Esophagus squamous epithelium (tissue), 5 donors: ENCODE data around the gene SYNPO. TPM values are rescaled to one million over a fixed set of nuclear protein-coding genes. Genes with fewer than 3 reads are reported as not detected.

Source experiments
- DNase-seq: peaks from one replicate; lab custom pipeline; 2025; lab: John Stamatoyannopoulos, UW
- H3K27ac ChIP-seq, 4 donors: fragments of 200-600 bp; sonication (generic); one replicate each; pipeline ENCODE4 v1.5.1; 2016 to 2019; ENCODE audit warnings: mild to moderate bottlenecking in 1 of 4
- H3K27me3 ChIP-seq, 4 donors: fragments of 200-600 bp; sonication (generic); 1 replicate in 3 of 4; 2 replicates in 1 of 4; pipeline versions ENCODE4 v1.5.1 to v1.6.0; 2017 to 2021; ENCODE audit warnings: antibody characterized with exemption in 1 of 4
- H3K36me3 ChIP-seq, 3 donors: fragments of 200-600 bp; sonication (generic); one replicate each; pipeline ENCODE4 v1.5.1; 2016 to 2019
- H3K4me1 ChIP-seq, 3 donors: fragments of 200-600 bp; sonication (generic); one replicate each; pipeline ENCODE4 v1.5.1; 2017 to 2019
- H3K4me3 ChIP-seq, 4 donors: fragments of 200-600 bp; sonication (generic); 1 replicate in 3 of 4; 2 replicates in 1 of 4; pipeline ENCODE4 v1.5.1; 2016 to 2019; ENCODE audit warnings: mild to moderate bottlenecking in 2 of 4, moderate library complexity in 1 of 4
- H3K9me3 ChIP-seq, 3 donors: fragments of 200-600 bp; sonication (generic); one replicate each; pipeline ENCODE4 v1.5.1; 2016 to 2019
- CTCF ChIP-seq, 6 experiments: fragments of 450-650 bp in 4 of 6; fragments of 200-600 bp in 2 of 6; sonication (generic) in 2 of 6; IDR thresholded peaks; one replicate each; pipeline ENCODE4 v1.5.1; 2016 to 2019; ENCODE audit warnings: antibody characterized with exemption in 6 of 6, mild to moderate bottlenecking in 4 of 6, moderate library complexity in 4 of 6
- POLR2A ChIP-seq, 4 donors: fragments of 450-650 bp; IDR thresholded peaks; one replicate each; pipeline ENCODE4 v1.6.1; 2017; ENCODE audit warnings: antibody characterized with exemption in 4 of 4, mild to moderate bottlenecking in 4 of 4, moderate library complexity in 3 of 4
- WGBS, 2 donors: methylation state at CpG; one replicate each; pipeline ENCODE4 v1.1.5; 2018; 5-methylcytosine and 5-hydroxymethylcytosine counted together
- intact Hi-C: fragments of 100-400 bp; cut with DNase I; formaldehyde crosslinking; loops from one replicate; pipeline ENCODE4 v1.15.0; 2022
- total RNA-seq, 4 donors: library from RNA; depleted of rRNA; stranded (reverse); fragments of >200 nt; gene quantifications; one replicate each; pipeline ENCODE4 v1.1.0, GENCODE V29; 2016
- donor health status: DM: yes; HTN: yes; CAD: no.

The SYNPO gene
- total RNA-seq, 4 donors from 2014 or later: 2.5 to 8.8 (median 5.6) TPM

- TF ChIP-seq CTCF (IDR thresholded peaks at IDR 0.05): no peak
- TF ChIP-seq POLR2A (IDR thresholded peaks at IDR 0.05): no peak
- H3K4me1 ChIP-seq: peaks cover 7 to 80% (median 44%) of the 10 kb centered on the region in 3 donors
- peak overlapping the region in 3 of 4 donors; percentile 25 to 45 (median 34) for H3K27ac ChIP-seq
- no peak overlapping the region for H3K4me3 ChIP-seq
- 56 to 63% methylated on average over 7 of the region's 12 CpGs for WGBS, 2 donors
- H3K36me3 ChIP-seq: no peaks in the 10 kb centered on the region
- DNase-seq: no peak
- intact Hi-C loops: no loop called here
- H3K9me3 ChIP-seq: no peaks in the 10 kb centered on the region
- no peaks in the 10 kb centered on the region for H3K27me3 ChIP-seq
Observed at GRCh38 chr5:150595466-150596031, 44.9 kb upstream of the SYNPO start.

- intact Hi-C loops: no loop called here
- H3K27me3 ChIP-seq: no peaks in the 10 kb centered on the region
- TF ChIP-seq POLR2A (IDR thresholded peaks at IDR 0.05) (no peak), CTCF (IDR thresholded peaks at IDR 0.05) (no peak)
- H3K4me1 ChIP-seq: peaks cover 13 to 80% (median 45%) of the 10 kb centered on the region in 3 donors
- H3K27ac ChIP-seq: peak overlapping the region in 3 of 4 donors; percentile 25 to 45 (median 34)
- no peak for DNase-seq
- H3K9me3 ChIP-seq: no peaks in the 10 kb centered on the region
- H3K4me3 ChIP-seq: no peak overlapping the region
- WGBS, 2 donors: 40% methylated on average over 2 of the region's 9 CpGs; no CpG with 5 or more reads in 1 of the 2 donors
- no peaks in the 10 kb centered on the region for H3K36me3 ChIP-seq
Observed at GRCh38 chr5:150596313-150596712, 44.1 kb upstream of the SYNPO start.

- WGBS, 2 donors: 81 to 82% methylated on average over 2 to 3 of the region's 3 CpGs
- H3K9me3 ChIP-seq: no peaks in the 10 kb centered on the region
- no peak overlapping the region for H3K27ac ChIP-seq
- no peaks in the 10 kb centered on the region for H3K36me3 ChIP-seq
- peaks cover 16 to 80% (median 49%) of the 10 kb centered on the region in 3 donors for H3K4me1 ChIP-seq
- TF ChIP-seq POLR2A (IDR thresholded peaks at IDR 0.05) (no peak), CTCF (IDR thresholded peaks at IDR 0.05) (no peak)
- no peak for DNase-seq
- intact Hi-C loops: no loop called here
- H3K4me3 ChIP-seq: no peak overlapping the region
- no peaks in the 10 kb centered on the region for H3K27me3 ChIP-seq
Observed at GRCh38 chr5:150596826-150597225, 43.6 kb upstream of the SYNPO start.

- peaks cover 16 to 82% (median 49%) of the 10 kb centered on the region in 3 donors for H3K4me1 ChIP-seq
- no peak for DNase-seq
- TF ChIP-seq CTCF (IDR thresholded peaks at IDR 0.05): no peak
- TF ChIP-seq POLR2A (IDR thresholded peaks at IDR 0.05): no peak
- no peaks in the 10 kb centered on the region for H3K9me3 ChIP-seq
- 73% methylated on average over 5 of the region's 10 CpGs; no CpG with 5 or more reads in 1 of the 2 donors for WGBS, 2 donors
- no peaks in the 10 kb centered on the region for H3K36me3 ChIP-seq
- H3K27me3 ChIP-seq: no peaks in the 10 kb centered on the region
- peak overlapping the region; percentile 25 to 60 (median 44) for H3K27ac ChIP-seq
- intact Hi-C loops: no loop called here
- no peak overlapping the region for H3K4me3 ChIP-seq
Observed at GRCh38 chr5:150598006-150598405, 42.5 kb upstream of the SYNPO start.

GRCh38 chr5:150598821-150599273 lies 41.6 kb upstream of the SYNPO start:
- TF ChIP-seq CTCF (IDR thresholded peaks at IDR 0.05) (no peak), POLR2A (IDR thresholded peaks at IDR 0.05) (no peak)
- Histone ChIP-seq H3K4me1 (peaks cover 16 to 73% (median 44%) of the 10 kb centered on the region in 3 donors), H3K4me3 (no peak overlapping the region), H3K36me3 (no peaks in the 10 kb centered on the region), H3K27ac (peak overlapping the region; percentile 25 to 60 (median 44)), H3K27me3 (no peaks in the 10 kb centered on the region), H3K9me3 (no peaks in the 10 kb centered on the region)
- WGBS, 2 donors: 31 to 65% methylated on average over 6 to 10 of the region's 12 CpGs
- no peak for DNase-seq
- intact Hi-C loops: no loop called here
